Urinary bladder (tissue), 4 donors: Measurements from ENCODE around the gene CPT1C. TPM values are rescaled to one million over a fixed set of nuclear protein-coding genes. Genes with fewer than 3 reads are reported as not detected.

Source experiments
- DNase-seq: peaks from one replicate; pipeline ENCODE4 v3.0.0-alpha.2; 2015; ENCODE audit errors: extremely low spot score
- H3K27ac ChIP-seq: one replicate; pipeline ENCODE4 v1.5.1; 2013; ENCODE audit warnings: low read depth, mild to moderate bottlenecking, moderate library complexity
- H3K36me3 ChIP-seq: one replicate; pipeline ENCODE4 v1.6.1; 2013; ENCODE audit warnings: mild to moderate bottlenecking, moderate library complexity; ENCODE audit not compliant: insufficient read depth
- H3K4me1 ChIP-seq: one replicate; pipeline ENCODE4 v1.6.1; 2013; ENCODE audit warnings: mild to moderate bottlenecking, moderate library complexity; ENCODE audit not compliant: insufficient read depth
- H3K4me3 ChIP-seq: one replicate; pipeline ENCODE4 v1.5.1; 2013; ENCODE audit warnings: low read depth, low read length
- WGBS: extraction: QIAGEN DNeasy Blood & Tissue Kit; methylation state at CpG from one replicate; pipeline ENCODE4 v1.1.7; 2013; 5-methylcytosine and 5-hydroxymethylcytosine counted together
- polyA plus RNA-seq: library from polyadenylated mRNA; stranded (reverse); fragments of 200-250 nt; gene quantifications from one replicate; pipeline ENCODE4 v1.2.3, GENCODE V29; 2013
- small RNA-seq: library from RNA; depleted of rRNA; stranded (forward); fragments of <200 nt; gene quantifications from one replicate; pipeline ENCODE3, GENCODE V24; 2014
- total RNA-seq: library from RNA; depleted of rRNA; stranded (reverse); fragments of >200 nt; gene quantifications from one replicate; pipeline ENCODE4 v1.2.3, GENCODE V29; 2014
- donor health status: healthy with polysubstance abuse.
- donor health status: healthy.

Gene CPT1C
- total and polyA plus RNA-seq, 2 donors = 7.3 to 11.8 TPM

DNA sequence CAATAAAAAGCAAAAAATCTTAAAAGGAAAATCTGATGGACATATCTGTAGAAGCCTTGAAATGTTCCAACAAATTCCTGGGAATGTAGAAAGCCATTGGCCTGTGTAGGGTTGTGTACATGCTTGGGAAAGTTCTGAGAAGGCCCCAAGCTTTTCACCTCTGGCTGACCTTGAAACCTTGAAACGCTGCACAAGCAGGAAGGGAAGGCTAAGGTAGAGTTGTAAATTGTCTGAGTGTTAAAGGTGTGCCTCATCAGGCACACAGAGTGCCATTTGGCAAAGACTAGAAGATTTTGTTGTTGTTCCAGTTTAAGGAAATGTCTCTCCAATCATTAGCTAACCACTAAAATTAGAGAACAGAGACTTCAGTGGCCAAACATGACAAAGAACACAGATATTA lies 61.8 kb downstream of the CPT1C start:
- no peak for DNase-seq
- no peak overlapping the region for H3K27ac ChIP-seq
- no peak overlapping the region for H3K4me3 ChIP-seq
- H3K36me3 ChIP-seq = no peaks in the 10 kb centered on the region
- no peaks in the 10 kb centered on the region for H3K4me1 ChIP-seq
- WGBS = 76% methylated on average over 1 of the region's 1 CpG

GRCh38 chr19:49755956-49756355 lies 65.0 kb downstream of the CPT1C start:
- 97% methylated on average over 3 of the region's 3 CpGs for WGBS
- Histone ChIP-seq H3K4me1 (no peaks in the 10 kb centered on the region), H3K27ac (no peak overlapping the region), H3K4me3 (no peak overlapping the region), H3K36me3 (no peaks in the 10 kb centered on the region)
- no peak for DNase-seq

DNA sequence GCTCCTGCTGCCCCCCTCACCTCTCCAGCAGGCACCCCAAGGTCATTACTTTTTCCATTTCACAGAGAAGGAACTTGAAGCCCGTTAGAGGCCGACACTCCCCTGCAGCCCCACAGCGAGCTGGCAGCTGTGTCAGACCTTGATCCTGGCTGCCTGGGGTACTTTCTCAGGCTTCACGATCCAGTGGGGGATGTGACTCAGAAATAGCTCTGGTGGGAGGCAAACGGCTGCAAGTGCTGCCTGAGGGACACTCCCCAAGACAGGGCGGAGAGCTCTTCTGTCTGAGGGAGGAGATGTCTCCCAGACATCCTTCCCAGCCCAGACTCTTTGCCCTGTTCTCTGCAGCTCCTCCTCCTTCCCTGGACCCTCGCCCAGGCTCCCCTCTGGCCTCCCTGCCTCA lies 67.4 kb downstream of the CPT1C start:
- WGBS = 31% methylated on average over 7 of the region's 7 CpGs
- Histone ChIP-seq H3K27ac (no peak overlapping the region), H3K4me3 (no peak overlapping the region), H3K4me1 (no peaks in the 10 kb centered on the region), H3K36me3 (no peaks in the 10 kb centered on the region)
- no peak for DNase-seq

DNA sequence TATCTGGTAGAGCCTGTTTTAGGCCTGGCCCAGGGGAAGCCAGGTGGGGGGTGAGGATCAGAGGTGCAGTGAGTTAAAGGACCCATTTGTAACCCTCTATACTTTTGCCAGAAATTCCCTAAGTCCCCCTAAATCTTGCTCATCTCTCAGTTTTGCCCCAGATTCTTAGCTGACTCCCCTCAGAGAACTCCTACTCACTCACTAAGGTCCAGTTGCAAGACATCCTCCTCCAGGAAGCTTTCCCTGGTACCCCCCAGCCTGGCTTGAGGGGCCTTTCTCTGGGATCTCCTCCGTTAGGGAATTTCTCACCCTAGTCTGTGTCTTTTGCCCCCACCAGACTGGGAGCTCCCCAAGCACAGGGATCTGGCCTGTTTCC lies 70.3 kb downstream of the CPT1C start:
- H3K4me3 ChIP-seq = no peak overlapping the region
- H3K4me1 ChIP-seq = no peaks in the 10 kb centered on the region
- H3K27ac ChIP-seq = no peak overlapping the region
- H3K36me3 ChIP-seq = no peaks in the 10 kb centered on the region
- DNase-seq = no peak
- WGBS = 84% methylated on average over 1 of the region's 1 CpG

GRCh38 chr19:49761625-49762311 lies 70.9 kb downstream of the CPT1C start:
- DNase-seq = no peak
- Histone ChIP-seq H3K4me3 (no peak overlapping the region), H3K27ac (no peak overlapping the region), H3K36me3 (no peaks in the 10 kb centered on the region), H3K4me1 (no peaks in the 10 kb centered on the region)
- 46% methylated on average over 16 of the region's 16 CpGs for WGBS

DNA sequence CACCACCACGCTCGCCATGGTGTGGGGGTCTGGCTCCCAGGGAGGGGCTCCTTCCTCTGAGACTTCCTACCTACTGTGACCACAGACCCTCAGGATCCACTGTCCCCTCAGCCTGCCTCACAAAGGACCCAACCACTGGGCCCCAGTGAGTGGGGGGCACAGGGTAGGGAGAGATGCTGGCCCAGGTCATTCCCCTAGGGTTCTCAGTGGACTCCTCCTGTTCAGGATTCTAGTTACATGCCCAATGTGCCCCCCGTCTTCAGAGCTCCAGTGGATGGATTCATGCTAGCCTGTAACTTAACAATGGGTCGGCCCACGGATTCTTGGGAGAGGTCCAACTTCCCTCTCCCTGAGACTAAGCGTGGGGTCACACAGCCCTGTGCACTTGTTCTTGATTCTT lies 72.3 kb downstream of the CPT1C start, which contains the start of gene TSKS:
TSKS (minus strand) TSS at position 77 of the 400 bp plus-strand sequence; CDS start at position 18, 59 bp downstream.
- Histone ChIP-seq H3K36me3 (no peaks in the 10 kb centered on the region), H3K27ac (no peak within 1 kb of the TSS), H3K4me3 (no peak within 1 kb of the TSS), H3K4me1 (peaks cover 2% of the 10 kb centered on the region)
- no peak for DNase-seq
- WGBS = 74% methylated on average over 6 of the region's 6 CpGs

Small RNA genes within 50 kb of the gene (small RNA-seq; reads per million reads assigned to genes)
- gene MIR5088 = not detected

Other genes starting within 250 kb of the CPT1C start
- gene SLC17A7, start 249.6 kb upstream of the CPT1C start, total RNA-seq = 0.85 TPM
- 2.1 TPM for gene SLC17A7, start 249.6 kb upstream of the CPT1C start, polyA plus RNA-seq
- gene PIH1D1, start 239.3 kb upstream of the CPT1C start, total RNA-seq = 49.6 TPM
- 69.6 TPM for gene PIH1D1, start 239.3 kb upstream of the CPT1C start, polyA plus RNA-seq
- 14.2 TPM for gene ALDH16A1, start 237.9 kb upstream of the CPT1C start, total RNA-seq
- 34.7 TPM for gene ALDH16A1, start 237.9 kb upstream of the CPT1C start, polyA plus RNA-seq
- gene FLT3LG, start 216.9 kb upstream of the CPT1C start, total RNA-seq = 3.4 TPM
- gene FLT3LG, start 216.9 kb upstream of the CPT1C start, polyA plus RNA-seq = 18.8 TPM
- gene RPL13A, start 203.5 kb upstream of the CPT1C start, total RNA-seq = 2,198 TPM
- 3,726 TPM for gene RPL13A, start 203.5 kb upstream of the CPT1C start, polyA plus RNA-seq
- gene RPS11, start 194.7 kb upstream of the CPT1C start, total RNA-seq = 1,853 TPM
- 3,946 TPM for gene RPS11, start 194.7 kb upstream of the CPT1C start, polyA plus RNA-seq
- 118 TPM for gene FCGRT, start 178.5 kb upstream of the CPT1C start, total RNA-seq
- 200 TPM for gene FCGRT, start 178.5 kb upstream of the CPT1C start, polyA plus RNA-seq
- 50.2 TPM for gene RCN3, start 163.1 kb upstream of the CPT1C start, total RNA-seq
- gene RCN3, start 163.1 kb upstream of the CPT1C start, polyA plus RNA-seq = 31.2 TPM
- 33.0 TPM for gene NOSIP, start 110.6 kb upstream of the CPT1C start, total RNA-seq
- 67.2 TPM for gene NOSIP, start 110.6 kb upstream of the CPT1C start, polyA plus RNA-seq
- gene PRRG2, start 109.8 kb upstream of the CPT1C start, total RNA-seq = 1.6 TPM
- gene PRRG2, start 109.8 kb upstream of the CPT1C start, polyA plus RNA-seq = 3.6 TPM
- 4.2 TPM for gene PRR12, start 99.9 kb upstream of the CPT1C start, total RNA-seq
- gene PRR12, start 99.9 kb upstream of the CPT1C start, polyA plus RNA-seq = 20.3 TPM
- 11.8 TPM for gene RRAS, start 51.0 kb upstream of the CPT1C start, total RNA-seq
- 279 TPM for gene RRAS, start 51.0 kb upstream of the CPT1C start, polyA plus RNA-seq
- gene SCAF1, start 48.9 kb upstream of the CPT1C start, total RNA-seq = 8.3 TPM
- 42.3 TPM for gene SCAF1, start 48.9 kb upstream of the CPT1C start, polyA plus RNA-seq
- gene IRF3, start 25.3 kb upstream of the CPT1C start, total RNA-seq = 31.9 TPM
- 84.9 TPM for gene IRF3, start 25.3 kb upstream of the CPT1C start, polyA plus RNA-seq
- 3.1 TPM for gene BCL2L12, start 25.2 kb upstream of the CPT1C start, total RNA-seq
- gene BCL2L12, start 25.2 kb upstream of the CPT1C start, polyA plus RNA-seq = 23.6 TPM
- 121 TPM for gene PRMT1, start 13.8 kb upstream of the CPT1C start, total RNA-seq
- 215 TPM for gene PRMT1, start 13.8 kb upstream of the CPT1C start, polyA plus RNA-seq
- 1.4 TPM for gene ADM5, start 1.5 kb upstream of the CPT1C start, total RNA-seq
- gene ADM5, start 1.5 kb upstream of the CPT1C start, polyA plus RNA-seq = 6.3 TPM
- 0.26 TPM for gene TSKS, start 72.2 kb downstream of the CPT1C start, total RNA-seq
- gene TSKS, start 72.2 kb downstream of the CPT1C start, polyA plus RNA-seq = 1.2 TPM
- 37.3 TPM for gene AP2A1, start 75.9 kb downstream of the CPT1C start, total RNA-seq
- gene AP2A1, start 75.9 kb downstream of the CPT1C start, polyA plus RNA-seq = 95.4 TPM
- 13.3 TPM for gene FUZ, start 122.2 kb downstream of the CPT1C start, total RNA-seq
- 29.0 TPM for gene FUZ, start 122.2 kb downstream of the CPT1C start, polyA plus RNA-seq
- gene MED25, start 127.2 kb downstream of the CPT1C start, total RNA-seq = 16.7 TPM
- gene MED25, start 127.2 kb downstream of the CPT1C start, polyA plus RNA-seq = 42.9 TPM
- gene PTOV1, start 160.0 kb downstream of the CPT1C start, total RNA-seq = 46.1 TPM
- gene PTOV1, start 160.0 kb downstream of the CPT1C start, polyA plus RNA-seq = 121 TPM
- 28.4 TPM for gene PNKP, start 176.5 kb downstream of the CPT1C start, total RNA-seq
- gene PNKP, start 176.5 kb downstream of the CPT1C start, polyA plus RNA-seq = 31.4 TPM
- 4.7 TPM for gene AKT1S1, start 186.2 kb downstream of the CPT1C start, total RNA-seq
- 55.0 TPM for gene AKT1S1, start 186.2 kb downstream of the CPT1C start, polyA plus RNA-seq
- 8.5 TPM for gene TBC1D17, start 186.6 kb downstream of the CPT1C start, total RNA-seq
- 74.6 TPM for gene TBC1D17, start 186.6 kb downstream of the CPT1C start, polyA plus RNA-seq
- 0.58 TPM for gene IL4I1, start 205.8 kb downstream of the CPT1C start, total RNA-seq
- 1.4 TPM for gene IL4I1, start 205.8 kb downstream of the CPT1C start, polyA plus RNA-seq
- gene ATF5, start 238.1 kb downstream of the CPT1C start, total RNA-seq = 2.4 TPM
- gene ATF5, start 238.1 kb downstream of the CPT1C start, polyA plus RNA-seq = 35.4 TPM
- gene NUP62, start 238.4 kb downstream of the CPT1C start, total RNA-seq = 22.7 TPM
- gene NUP62, start 238.4 kb downstream of the CPT1C start, polyA plus RNA-seq = 40.5 TPM